Nucleus accumbens (tissue), 56 donors: Measurements from ENCODE around the gene COL18A1.
A peak's percentile ranks its signal among the peaks of the same experiment; 100 is the strongest.

Experiments
- DNase-seq, 56 donors: peaks; one replicate each; lab custom pipeline; 2025; lab: John Stamatoyannopoulos, UW

COL18A1 gene

DNA sequence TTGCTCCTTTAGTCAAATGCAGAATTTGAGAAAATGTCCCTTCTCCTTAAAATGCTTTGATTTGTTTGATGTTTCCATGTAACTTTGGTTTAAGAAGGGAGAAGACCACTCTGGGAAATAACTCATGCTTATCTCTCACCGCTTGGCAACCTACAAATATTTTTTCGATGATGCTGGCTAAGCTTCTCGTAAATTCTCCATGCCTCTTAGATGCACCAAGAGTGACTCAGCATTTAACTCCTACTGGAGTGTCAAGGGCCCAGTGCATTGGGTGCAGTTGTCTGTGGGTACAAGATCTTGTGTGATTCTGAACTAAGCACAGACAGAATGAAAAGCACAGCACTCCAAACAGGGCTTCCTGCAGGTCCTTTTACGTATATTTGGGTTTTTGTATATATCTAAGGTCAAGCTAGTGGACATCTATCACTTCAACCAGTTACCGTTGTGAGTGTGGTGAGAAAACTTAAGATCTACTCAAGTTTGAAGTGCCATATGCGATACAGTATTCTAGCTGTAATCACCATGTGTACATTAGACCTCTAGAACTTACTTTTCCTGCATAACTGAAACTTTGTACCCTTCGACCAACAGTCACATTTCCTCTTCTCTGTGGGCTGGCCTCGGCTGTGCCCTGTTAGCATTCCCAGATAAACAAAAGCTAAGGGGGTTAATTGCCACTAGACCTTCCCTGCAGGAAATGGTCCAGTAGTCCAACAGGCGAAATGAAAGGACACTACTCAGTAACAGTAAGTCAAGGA is 55.8 kb downstream of the COL18A1 start:
- DNase-seq, result no peak

GRCh38 chr21:45461369-45461750 is 56.4 kb downstream of the COL18A1 start:
- no peak for DNase-seq

DNA sequence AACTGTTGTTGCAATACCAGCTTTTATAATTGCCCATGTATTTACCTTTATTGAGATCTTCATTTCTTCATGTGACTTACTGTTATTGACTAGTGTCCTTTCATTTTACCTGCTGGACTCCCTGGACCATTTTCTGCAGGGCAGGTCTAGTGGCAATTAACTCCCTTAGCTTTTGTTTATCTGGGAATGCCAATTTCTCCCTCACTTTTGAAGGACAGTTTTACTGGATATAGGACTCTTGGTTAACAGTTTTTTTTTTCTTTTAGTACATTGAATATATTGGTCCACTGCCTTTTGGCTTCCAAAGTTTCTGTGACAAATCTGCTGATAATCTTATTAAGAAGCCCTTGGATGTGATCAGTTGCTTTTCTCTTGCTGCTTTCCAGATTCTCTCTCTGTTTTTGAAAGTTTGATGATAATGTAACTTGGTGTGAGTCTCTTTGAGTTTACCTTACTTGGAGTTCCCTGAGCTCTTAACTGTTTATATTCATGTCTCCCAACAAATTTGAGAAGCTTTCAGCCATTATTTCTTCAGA is 56.9 kb downstream of the COL18A1 start:
- DNase-seq, result no peak

GRCh38 chr21:45463871-45464270 is 58.9 kb downstream of the COL18A1 start:
- no peak for DNase-seq

GRCh38 chr21:45464309-45464708 is 59.3 kb downstream of the COL18A1 start:
- no peak for DNase-seq

DNA sequence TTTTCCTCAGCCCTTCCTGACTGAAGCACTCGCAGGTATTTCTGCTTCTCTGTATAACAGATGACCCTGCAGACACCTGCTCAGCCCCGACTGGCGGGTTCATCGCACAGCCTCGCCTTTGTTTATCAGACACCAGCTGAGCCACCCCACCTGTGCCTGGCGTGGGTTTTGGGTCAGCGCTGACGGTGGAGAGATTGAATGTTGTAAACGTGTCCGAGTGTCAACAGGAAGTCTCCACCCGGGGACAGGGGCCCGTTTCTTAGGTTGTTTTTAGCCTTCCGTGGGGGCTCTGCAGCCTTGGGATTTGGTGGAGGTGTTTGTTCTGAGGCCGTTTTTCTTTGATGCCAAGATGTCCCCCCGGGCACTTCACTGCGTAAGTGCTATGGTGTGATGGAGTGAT is 60.1 kb downstream of the COL18A1 start:
- DNase-seq, result no peak

DNA sequence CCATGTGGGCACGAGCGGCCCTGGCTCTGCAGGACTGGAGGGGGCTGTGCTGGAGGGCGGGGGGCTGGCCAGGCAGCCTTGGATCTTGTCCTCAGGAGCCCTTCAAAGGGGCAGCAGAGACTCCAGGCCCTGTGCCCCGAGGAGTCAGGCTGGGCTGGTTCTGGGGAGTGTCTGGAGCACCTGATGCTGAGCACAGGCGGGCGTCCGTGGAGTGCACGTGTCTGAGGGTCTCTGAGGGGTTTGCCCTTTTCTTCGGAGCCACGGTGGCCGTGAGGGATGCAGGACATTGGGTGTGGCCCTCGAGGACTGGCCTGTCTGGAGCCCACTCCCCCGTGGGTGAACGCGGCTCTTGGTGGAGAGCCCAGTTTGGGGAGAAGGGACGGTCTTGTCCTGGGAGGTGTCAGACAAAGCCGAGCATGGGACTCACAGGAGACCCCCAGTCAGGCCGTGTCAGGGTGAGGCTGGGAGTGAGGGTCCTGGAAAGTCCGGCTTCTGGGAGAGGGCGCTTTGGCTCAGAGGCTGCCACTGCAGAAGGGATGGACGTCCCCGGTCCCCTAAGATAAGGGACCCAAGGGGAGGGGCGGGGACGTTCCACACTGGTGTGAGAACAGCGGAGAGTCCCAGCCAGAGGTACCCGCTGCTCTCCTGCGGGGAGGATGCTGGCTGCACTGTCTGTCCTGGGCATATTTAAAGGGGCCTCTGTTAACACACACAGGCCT is 60.8 kb downstream of the COL18A1 start:
- DNase-seq, result no peak

- peak in 5 of 56 donors; percentile 13 to 46 (median 22) for DNase-seq
Observed at GRCh38 chr21:45466330-45467220, 61.6 kb downstream of the COL18A1 start.

DNA sequence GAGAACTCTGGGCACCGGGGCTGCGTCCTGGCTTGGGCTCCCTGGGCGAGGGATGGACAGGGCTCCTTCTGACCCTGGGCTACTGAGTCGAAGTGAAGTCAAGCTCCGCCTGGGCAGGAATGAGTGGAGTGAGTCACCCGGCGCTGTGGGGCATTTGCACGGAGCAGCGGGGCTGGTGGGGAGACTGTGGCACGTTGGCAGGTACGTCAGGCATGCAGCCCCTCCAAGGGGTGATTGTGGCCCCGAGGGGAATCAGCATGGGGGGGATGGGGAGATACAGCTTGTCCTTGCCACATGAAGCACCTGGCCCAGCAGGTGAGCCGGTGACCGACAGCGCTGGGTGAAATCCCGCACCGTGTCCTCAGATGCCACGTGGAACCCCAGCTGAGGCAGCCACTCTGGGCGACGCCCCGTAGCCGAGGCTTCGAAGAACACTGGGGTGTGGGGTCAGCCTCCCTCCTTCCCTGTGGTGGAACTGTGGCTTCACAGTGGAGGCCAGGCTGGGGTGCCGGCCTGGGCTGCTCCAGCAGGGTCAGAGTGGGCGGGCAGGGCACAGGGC is 62.3 kb downstream of the COL18A1 start:
- peak in 1 of 56 donors; percentile 46 for DNase-seq

DNA sequence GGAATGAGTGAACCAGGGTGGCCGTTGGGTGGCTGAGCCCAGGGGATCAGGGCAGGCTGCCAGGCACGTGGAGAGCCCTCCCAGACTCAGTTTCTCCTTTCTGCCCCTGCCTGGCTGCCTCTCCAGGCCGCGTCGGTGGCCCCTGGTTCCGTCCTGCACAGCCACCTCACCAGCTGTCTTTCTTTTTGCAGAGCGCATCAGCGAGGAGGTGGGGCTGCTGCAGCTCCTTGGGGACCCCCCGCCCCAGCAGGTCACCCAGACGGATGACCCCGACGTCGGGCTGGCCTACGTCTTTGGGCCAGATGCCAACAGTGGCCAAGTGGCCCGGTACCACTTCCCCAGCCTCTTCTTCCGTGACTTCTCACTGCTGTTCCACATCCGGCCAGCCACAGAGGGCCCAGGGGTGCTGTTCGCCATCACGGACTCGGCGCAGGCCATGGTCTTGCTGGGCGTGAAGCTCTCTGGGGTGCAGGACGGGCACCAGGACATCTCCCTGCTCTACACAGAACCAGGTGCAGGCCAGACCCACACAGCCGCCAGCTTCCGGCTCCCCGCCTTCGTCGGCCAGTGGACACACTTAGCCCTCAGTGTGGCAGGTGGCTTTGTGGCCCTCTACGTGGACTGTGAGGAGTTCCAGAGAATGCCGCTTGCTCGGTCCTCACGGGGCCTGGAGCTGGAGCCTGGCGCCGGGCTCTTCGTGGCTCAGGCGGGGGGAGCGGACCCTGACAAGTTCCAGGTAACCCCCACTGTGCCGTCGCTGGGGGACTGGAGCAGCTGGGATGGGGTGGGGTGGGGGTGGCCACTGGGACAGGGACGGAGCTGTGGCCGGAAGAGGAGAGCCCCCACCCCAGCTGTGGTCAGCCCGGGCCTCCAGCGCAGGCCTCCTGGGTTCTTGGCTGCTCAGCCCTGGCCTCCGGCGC is 63.3 kb downstream of the COL18A1 start:
- no peak for DNase-seq

GRCh38 chr21:45468971-45469272 is 64.0 kb downstream of the COL18A1 start:
- no peak for DNase-seq

- DNase-seq, result peak in 39 of 56 donors; percentile 5 to 80 (median 44)
Observed at GRCh38 chr21:45469273-45470086, 64.5 kb downstream of the COL18A1 start.

DNA sequence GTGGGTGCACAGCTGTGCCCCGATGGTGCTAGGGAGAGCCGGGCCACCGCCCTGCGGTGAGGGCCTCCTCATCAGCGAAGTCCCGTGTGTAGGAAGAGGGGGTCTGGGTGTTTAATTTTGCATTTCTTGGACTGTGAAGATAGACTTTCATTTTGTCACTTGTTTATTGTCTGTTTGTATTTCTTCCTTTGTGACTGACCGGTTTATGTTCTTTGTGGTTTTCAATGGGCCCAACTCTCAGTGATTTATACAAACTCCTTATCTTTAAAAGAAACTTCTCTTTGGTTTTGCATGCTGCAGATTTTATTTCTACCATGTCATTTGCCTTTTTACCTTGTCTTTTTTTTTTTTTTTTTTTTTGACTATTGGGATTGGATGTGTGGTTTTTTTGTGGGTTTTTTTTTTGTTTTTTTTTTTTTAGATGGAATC is 65.1 kb downstream of the COL18A1 start:
- no peak for DNase-seq

- peak in 5 of 56 donors; percentile 14 to 56 (median 30) for DNase-seq
Observed at GRCh38 chr21:45470773-45471524, 66.0 kb downstream of the COL18A1 start.

DNA sequence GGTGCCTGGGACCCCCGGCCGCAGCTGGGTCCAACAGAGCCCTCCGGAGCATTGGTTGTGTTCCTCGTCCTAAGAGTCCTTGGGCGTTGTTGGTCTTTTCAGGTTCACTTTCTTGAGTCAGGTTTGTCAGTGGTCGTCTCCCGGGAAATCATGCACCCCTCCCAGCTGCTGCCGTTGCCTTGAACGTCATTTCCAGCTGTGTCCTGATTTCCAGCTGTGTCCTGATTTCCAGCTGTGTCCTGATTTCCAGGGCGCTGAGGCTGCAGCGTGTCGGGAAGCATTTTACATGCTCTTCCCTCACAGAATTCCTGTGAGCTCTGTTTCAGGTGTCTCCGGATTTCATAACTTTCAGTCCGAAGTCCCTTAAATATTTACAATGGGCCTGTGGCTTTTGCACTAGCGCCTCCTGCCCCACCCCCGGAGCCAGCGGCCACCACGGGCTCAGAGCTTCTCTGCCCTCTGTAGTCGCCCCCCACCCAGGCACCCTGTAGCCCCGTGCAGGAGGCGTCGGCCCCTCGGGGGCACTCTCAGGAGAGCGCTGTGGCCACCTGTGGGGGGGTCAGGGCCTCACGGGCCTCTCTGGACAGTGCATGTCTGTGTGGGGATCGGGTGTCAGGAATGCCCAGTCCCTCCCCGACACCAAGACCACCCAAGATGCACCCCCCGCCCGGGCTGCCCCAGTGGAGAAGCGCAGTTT is 66.7 kb downstream of the COL18A1 start:
- DNase-seq, result no peak

GRCh38 chr21:45472445-45473365 is 67.7 kb downstream of the COL18A1 start:
- peak in 7 of 56 donors; percentile 9 to 63 (median 39) for DNase-seq
